Measurements from ENCODE around the gene ZNF33B. TPM values are rescaled to one million over a fixed set of nuclear protein-coding genes. Genes with fewer than 3 reads are reported as not detected.

The ZNF33B gene
- total and polyA plus RNA-seq, 9 of the 15 experiments (the other 6 are each of a cell fraction or from before 2014, with no cell fraction given) = 6.9 to 23.9 (median 15.4) TPM

DNA sequence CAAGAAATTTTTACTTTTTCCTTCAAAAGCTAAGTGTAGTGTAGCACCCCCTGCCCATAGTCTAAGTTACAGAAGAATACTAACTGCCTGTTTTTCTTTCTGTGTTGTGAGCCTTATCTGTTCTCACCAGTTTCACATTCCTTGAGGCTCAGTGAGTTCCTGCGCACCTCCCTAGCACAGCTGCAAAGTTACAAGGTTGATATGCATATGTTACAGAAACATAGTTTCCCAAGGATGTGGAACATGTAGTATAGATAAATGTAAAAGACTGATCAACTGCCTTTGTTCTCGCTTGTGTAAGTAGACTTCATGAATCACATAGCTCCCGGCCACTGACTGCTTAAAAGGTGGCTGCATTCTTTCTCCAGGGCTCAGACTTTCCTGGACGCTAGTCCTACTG lies 6.7 kb upstream of the ZNF33B start (continued):
- TF ChIP-seq KHSRP (IDR thresholded peaks at IDR 0.05) (no peak), XRCC3 (IDR thresholded peaks at IDR 0.05) (no peak), ZSCAN32 (CRISPR knock-in tag; IDR thresholded peaks at IDR 0.05) (no peak), FOXA3 (CRISPR knock-in tag; conservative IDR thresholded peaks at IDR 0.05 in 1 of 2, IDR thresholded peaks at IDR 0.05 in 1 of 2) (no peak), ELF1 (tag; IDR thresholded peaks at IDR 0.05) (no peak), ZNF165 (CRISPR knock-in tag; IDR thresholded peaks at IDR 0.05; ENCODE audit: borderline replicate concordance) (no peak), HMG20B (CRISPR knock-in tag; IDR thresholded peaks at IDR 0.05) (no peak), EHMT2 (IDR thresholded peaks at IDR 0.05) (no peak), PURB (CRISPR knock-in tag; IDR thresholded peaks at IDR 0.05; ENCODE audit: low read depth) (no peak), FOXA1 (IDR thresholded peaks at IDR 0.05; ENCODE audit: borderline replicate concordance) (no peak), ZNF324 (CRISPR knock-in tag; IDR thresholded peaks at IDR 0.05) (no peak), ZNF274 (IDR thresholded peaks at IDR 0.05; ENCODE audit: borderline replicate concordance, low read depth, low read length) (peak; percentile 63; the same call in 1 of the 2 replicates)
- TF ChIP-seq, protein P1, sequence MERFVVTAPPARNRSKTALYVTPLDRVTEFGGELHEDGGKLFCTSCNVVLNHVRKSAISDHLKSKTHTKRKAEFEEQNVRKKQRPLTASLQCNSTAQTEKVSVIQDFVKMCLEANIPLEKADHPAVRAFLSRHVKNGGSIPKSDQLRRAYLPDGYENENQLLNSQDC (CRISPR knock-in tag; IDR thresholded peaks at IDR 0.05) = no peak
- TF ChIP-seq, protein P2, sequence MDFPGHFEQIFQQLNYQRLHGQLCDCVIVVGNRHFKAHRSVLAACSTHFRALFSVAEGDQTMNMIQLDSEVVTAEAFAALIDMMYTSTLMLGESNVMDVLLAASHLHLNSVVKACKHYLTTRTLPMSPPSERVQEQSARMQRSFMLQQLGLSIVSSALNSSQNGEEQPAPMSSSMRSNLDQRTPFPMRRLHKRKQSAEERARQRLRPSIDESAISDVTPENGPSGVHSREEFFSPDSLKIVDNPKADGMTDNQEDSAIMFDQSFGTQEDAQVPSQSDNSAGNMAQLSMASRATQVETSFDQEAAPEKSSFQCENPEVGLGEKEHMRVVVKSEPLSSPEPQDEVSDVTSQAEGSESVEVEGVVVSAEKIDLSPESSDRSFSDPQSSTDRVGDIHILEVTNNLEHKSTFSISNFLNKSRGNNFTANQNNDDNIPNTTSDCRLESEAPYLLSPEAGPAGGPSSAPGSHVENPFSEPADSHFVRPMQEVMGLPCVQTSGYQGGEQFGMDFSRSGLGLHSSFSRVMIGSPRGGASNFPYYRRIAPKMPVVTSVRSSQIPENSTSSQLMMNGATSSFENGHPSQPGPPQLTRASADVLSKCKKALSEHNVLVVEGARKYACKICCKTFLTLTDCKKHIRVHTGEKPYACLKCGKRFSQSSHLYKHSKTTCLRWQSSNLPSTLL (IDR thresholded peaks at IDR 0.05) = no peak
- TF ChIP-seq, protein P3, sequence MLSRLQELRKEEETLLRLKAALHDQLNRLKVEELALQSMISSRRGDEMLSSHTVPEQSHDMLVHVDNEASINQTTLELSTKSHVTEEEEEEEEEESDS (CRISPR knock-in tag; IDR thresholded peaks at IDR 0.05) = no peak
- TF ChIP-seq, protein P4, sequence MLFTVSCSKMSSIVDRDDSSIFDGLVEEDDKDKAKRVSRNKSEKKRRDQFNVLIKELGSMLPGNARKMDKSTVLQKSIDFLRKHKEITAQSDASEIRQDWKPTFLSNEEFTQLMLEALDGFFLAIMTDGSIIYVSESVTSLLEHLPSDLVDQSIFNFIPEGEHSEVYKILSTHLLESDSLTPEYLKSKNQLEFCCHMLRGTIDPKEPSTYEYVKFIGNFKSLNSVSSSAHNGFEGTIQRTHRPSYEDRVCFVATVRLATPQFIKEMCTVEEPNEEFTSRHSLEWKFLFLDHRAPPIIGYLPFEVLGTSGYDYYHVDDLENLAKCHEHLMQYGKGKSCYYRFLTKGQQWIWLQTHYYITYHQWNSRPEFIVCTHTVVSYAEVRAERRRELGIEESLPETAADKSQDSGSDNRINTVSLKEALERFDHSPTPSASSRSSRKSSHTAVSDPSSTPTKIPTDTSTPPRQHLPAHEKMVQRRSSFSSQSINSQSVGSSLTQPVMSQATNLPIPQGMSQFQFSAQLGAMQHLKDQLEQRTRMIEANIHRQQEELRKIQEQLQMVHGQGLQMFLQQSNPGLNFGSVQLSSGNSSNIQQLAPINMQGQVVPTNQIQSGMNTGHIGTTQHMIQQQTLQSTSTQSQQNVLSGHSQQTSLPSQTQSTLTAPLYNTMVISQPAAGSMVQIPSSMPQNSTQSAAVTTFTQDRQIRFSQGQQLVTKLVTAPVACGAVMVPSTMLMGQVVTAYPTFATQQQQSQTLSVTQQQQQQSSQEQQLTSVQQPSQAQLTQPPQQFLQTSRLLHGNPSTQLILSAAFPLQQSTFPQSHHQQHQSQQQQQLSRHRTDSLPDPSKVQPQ (CRISPR knock-in tag; IDR thresholded peaks at IDR 0.05; ENCODE audit: borderline replicate concordance) = no peak
- TF ChIP-seq, protein P5, sequence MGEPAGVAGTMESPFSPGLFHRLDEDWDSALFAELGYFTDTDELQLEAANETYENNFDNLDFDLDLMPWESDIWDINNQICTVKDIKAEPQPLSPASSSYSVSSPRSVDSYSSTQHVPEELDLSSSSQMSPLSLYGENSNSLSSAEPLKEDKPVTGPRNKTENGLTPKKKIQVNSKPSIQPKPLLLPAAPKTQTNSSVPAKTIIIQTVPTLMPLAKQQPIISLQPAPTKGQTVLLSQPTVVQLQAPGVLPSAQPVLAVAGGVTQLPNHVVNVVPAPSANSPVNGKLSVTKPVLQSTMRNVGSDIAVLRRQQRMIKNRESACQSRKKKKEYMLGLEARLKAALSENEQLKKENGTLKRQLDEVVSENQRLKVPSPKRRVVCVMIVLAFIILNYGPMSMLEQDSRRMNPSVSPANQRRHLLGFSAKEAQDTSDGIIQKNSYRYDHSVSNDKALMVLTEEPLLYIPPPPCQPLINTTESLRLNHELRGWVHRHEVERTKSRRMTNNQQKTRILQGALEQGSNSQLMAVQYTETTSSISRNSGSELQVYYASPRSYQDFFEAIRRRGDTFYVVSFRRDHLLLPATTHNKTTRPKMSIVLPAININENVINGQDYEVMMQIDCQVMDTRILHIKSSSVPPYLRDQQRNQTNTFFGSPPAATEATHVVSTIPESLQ (CRISPR knock-in tag; IDR thresholded peaks at IDR 0.05) = no peak
- TF ChIP-seq, protein P6, sequence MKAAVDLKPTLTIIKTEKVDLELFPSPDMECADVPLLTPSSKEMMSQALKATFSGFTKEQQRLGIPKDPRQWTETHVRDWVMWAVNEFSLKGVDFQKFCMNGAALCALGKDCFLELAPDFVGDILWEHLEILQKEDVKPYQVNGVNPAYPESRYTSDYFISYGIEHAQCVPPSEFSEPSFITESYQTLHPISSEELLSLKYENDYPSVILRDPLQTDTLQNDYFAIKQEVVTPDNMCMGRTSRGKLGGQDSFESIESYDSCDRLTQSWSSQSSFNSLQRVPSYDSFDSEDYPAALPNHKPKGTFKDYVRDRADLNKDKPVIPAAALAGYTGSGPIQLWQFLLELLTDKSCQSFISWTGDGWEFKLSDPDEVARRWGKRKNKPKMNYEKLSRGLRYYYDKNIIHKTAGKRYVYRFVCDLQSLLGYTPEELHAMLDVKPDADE (conservative IDR thresholded peaks at IDR 0.05; ENCODE audit: control insufficient read depth, low read depth, low read length) = peak; percentile 76; the same call in 1 of the 2 replicates
- TF ChIP-seq, protein P7, sequence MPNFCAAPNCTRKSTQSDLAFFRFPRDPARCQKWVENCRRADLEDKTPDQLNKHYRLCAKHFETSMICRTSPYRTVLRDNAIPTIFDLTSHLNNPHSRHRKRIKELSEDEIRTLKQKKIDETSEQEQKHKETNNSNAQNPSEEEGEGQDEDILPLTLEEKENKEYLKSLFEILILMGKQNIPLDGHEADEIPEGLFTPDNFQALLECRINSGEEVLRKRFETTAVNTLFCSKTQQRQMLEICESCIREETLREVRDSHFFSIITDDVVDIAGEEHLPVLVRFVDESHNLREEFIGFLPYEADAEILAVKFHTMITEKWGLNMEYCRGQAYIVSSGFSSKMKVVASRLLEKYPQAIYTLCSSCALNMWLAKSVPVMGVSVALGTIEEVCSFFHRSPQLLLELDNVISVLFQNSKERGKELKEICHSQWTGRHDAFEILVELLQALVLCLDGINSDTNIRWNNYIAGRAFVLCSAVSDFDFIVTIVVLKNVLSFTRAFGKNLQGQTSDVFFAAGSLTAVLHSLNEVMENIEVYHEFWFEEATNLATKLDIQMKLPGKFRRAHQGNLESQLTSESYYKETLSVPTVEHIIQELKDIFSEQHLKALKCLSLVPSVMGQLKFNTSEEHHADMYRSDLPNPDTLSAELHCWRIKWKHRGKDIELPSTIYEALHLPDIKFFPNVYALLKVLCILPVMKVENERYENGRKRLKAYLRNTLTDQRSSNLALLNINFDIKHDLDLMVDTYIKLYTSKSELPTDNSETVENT (CRISPR knock-in tag; IDR thresholded peaks at IDR 0.05) = no peak
